ENCODE data around the gene TNS3. TPM values are rescaled to one million over a fixed set of nuclear protein-coding genes. Genes with fewer than 3 reads are reported as not detected.
A peak's percentile ranks its signal among the peaks of the same experiment; 100 is the strongest.

The TNS3 gene
- total RNA-seq, 1 donor from 2014 or later, result 120 TPM

GRCh38 chr7:47340517-47340916 lies 241.4 kb downstream of the TNS3 start:
- Mint-ChIP-seq H3K4me1 (ENCODE audit: low read depth) (peaks cover 15% of the 10 kb centered on the region), H3K9me3 (ENCODE audit: low read depth) (no peaks in the 10 kb centered on the region), H3K27me3 (no peaks in the 10 kb centered on the region), H3K4me3 (ENCODE audit: low read depth) (no peak overlapping the region), H3K27ac (peak overlapping the region; percentile 22), H3K36me3 (ENCODE audit: insufficient read depth) (peaks cover 30% of the 10 kb centered on the region)
- DNase-seq (ENCODE audit: low spot score, unreplicated experiment), result no peak
- no peak for TF ChIP-seq CTCF (IDR thresholded peaks at IDR 0.05; ENCODE audit: unreplicated experiment)

- H3K36me3 Mint-ChIP-seq (ENCODE audit: insufficient read depth), result peaks cover 22% of the 10 kb centered on the region
- H3K4me1 Mint-ChIP-seq (ENCODE audit: low read depth), result peaks cover 16% of the 10 kb centered on the region
- no peaks in the 10 kb centered on the region for H3K9me3 Mint-ChIP-seq (ENCODE audit: low read depth)
- H3K27ac Mint-ChIP-seq, result no peak overlapping the region
- no peak overlapping the region for H3K4me3 Mint-ChIP-seq (ENCODE audit: low read depth)
- no peaks in the 10 kb centered on the region for H3K27me3 Mint-ChIP-seq
- DNase-seq (ENCODE audit: low spot score, unreplicated experiment), result no peak
- no peak for TF ChIP-seq CTCF (IDR thresholded peaks at IDR 0.05; ENCODE audit: unreplicated experiment)
Measured at GRCh38 chr7:47338026-47338425, 243.9 kb downstream of the TNS3 start.

- DNase-seq (ENCODE audit: low spot score, unreplicated experiment), result no peak
- Mint-ChIP-seq H3K27me3 (no peaks in the 10 kb centered on the region), H3K4me1 (ENCODE audit: low read depth) (peaks cover 18% of the 10 kb centered on the region), H3K27ac (no peak overlapping the region), H3K9me3 (ENCODE audit: low read depth) (no peaks in the 10 kb centered on the region), H3K36me3 (ENCODE audit: insufficient read depth) (peaks cover 22% of the 10 kb centered on the region), H3K4me3 (ENCODE audit: low read depth) (no peak overlapping the region)
- no peak for TF ChIP-seq CTCF (IDR thresholded peaks at IDR 0.05; ENCODE audit: unreplicated experiment)
Measured at GRCh38 chr7:47337531-47337930, 244.4 kb downstream of the TNS3 start.

GRCh38 chr7:47336472-47337425 lies 245.2 kb downstream of the TNS3 start:
- no peaks in the 10 kb centered on the region for H3K27me3 Mint-ChIP-seq
- no peaks in the 10 kb centered on the region for H3K9me3 Mint-ChIP-seq (ENCODE audit: low read depth)
- no peak overlapping the region for H3K4me3 Mint-ChIP-seq (ENCODE audit: low read depth)
- H3K4me1 Mint-ChIP-seq (ENCODE audit: low read depth), result peaks cover 15% of the 10 kb centered on the region
- DNase-seq (ENCODE audit: low spot score, unreplicated experiment), result no peak
- TF ChIP-seq CTCF (IDR thresholded peaks at IDR 0.05; ENCODE audit: unreplicated experiment), result no peak
- H3K27ac Mint-ChIP-seq, result no peak overlapping the region
- H3K36me3 Mint-ChIP-seq (ENCODE audit: insufficient read depth), result peaks cover 22% of the 10 kb centered on the region

- TF ChIP-seq CTCF (IDR thresholded peaks at IDR 0.05; ENCODE audit: unreplicated experiment), result no peak
- no peak for DNase-seq (ENCODE audit: low spot score, unreplicated experiment)
- Mint-ChIP-seq H3K4me3 (ENCODE audit: low read depth) (no peak overlapping the region), H3K9me3 (ENCODE audit: low read depth) (no peaks in the 10 kb centered on the region), H3K4me1 (ENCODE audit: low read depth) (peaks cover 6% of the 10 kb centered on the region), H3K27me3 (no peaks in the 10 kb centered on the region), H3K27ac (no peak overlapping the region), H3K36me3 (ENCODE audit: insufficient read depth) (peaks cover 19% of the 10 kb centered on the region)
Measured at GRCh38 chr7:47335557-47336471, 246.1 kb downstream of the TNS3 start.

Measured in progenitor cell of endocrine pancreas (in vitro differentiated cells).